SIG-M5 treated with dmso at 0.1 percent for 504 hours (cell line): ENCODE results near the gene IDI2.

Experiments
- DNase-seq: peaks from one replicate; lab custom pipeline; 2025; ENCODE audit not compliant: unreplicated experiment; lab: John Stamatoyannopoulos, UW

The IDI2 gene

DNA sequence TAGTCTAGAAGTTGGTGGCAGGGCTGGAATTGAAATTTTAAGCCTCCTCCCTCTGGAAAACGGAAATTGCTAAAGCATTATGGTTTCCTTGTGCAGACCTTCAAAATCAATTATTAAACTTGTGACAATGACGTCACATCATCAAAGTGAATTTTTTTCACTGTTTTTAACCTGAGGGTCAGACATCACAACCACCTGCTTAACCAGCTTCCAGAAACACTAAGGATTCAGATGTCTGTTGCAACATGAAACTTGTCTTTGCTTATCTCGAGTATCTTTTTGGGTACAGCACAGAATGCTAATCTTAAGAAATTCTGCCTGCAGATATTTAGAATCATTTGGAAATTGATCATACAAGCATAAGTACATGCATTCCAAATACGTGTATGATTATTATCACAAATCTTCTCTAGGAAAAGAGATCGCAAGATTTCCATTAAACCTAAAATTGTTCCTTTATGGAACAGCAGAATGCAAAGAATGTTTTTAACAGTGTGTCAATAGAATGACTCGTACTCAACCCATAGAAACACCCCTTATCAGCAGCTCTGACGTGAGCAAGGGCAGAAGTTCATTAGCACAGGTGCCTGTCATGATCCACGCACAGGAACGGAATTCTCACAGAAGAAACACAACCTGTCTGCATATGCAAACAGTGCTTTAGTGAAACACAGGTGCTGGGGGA, 41.5 kb downstream of the IDI2 start:
- peak; percentile 51 for DNase-seq

DNA sequence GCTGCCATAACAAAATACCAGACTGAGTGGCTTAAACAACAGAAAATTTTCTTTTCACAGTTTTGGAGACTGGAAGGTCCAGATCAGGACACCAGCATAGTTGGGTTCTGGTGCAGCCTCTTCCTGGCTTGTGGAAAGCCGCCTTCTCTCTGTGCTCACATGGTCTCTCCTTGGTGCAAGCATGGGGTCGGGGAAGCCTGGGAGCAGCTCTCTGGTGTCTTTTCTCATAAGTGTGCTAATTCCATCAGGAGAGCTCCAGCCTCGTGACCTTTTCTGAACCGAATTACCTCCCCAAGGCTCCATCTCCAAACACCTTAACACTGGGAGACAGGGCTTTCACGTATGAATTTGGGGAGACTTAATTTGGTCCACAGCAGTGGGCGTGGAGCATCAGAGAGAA, 42.3 kb downstream of the IDI2 start:
- DNase-seq: no peak

DNA sequence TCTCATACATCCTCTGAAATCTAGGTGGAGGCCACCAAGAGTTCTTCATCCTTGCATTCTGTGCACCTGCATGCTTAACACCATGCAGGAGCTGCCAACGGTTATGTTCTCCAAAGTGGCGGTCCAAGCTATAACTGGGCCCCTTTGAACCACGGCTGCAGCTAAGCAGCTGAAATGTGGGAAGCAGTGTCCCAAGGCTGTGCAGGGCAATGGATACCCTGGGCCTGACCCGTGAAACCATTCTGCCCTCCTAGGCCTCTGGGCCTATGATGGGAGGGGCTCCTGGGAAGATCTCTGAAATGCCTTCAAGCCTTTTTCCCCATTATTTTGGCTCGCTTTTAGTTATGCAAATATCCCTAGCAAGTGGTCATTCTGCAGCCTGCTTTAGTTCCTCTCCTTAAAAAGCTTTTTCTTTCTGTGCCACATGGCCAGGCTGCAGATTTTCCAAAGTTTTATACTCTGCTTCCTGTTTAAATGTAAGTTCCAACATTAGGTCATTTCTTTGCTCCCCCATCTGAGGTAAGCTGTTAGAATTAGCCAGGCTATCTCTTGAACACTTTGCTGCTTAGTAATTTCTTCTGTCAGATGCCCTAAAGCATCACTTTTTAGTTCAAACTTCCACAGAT, 45.1 kb downstream of the IDI2 start:
- no peak for DNase-seq

DNA sequence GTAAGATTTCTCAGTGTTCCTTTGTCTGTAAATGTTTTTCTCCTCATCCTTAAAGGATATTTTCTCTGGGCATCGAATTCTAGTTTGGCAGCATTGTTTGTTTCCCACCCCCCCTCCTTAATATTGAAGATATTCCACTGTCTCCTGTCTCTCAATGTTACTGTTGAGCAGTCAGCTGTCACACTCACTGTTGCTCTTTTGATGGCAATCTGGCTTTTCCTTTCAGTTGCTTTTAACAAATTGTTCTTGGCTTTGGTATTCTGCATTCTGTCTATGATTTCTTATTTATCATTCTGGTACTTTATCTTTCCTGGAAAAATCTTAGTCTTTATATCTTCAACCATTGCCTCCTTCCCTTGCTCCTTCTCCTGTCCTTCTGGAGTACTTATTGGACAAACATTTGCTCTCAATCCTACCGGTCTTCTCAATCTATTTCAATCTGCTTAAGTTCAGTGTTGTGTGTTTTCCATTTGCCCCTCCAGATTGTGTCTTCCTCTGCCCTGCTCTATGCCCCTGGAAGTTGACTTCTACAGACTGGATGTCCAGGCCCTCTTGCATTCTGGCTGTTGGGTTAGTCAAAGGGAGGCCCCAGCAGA, 46.7 kb downstream of the IDI2 start:
- no peak for DNase-seq

DNA sequence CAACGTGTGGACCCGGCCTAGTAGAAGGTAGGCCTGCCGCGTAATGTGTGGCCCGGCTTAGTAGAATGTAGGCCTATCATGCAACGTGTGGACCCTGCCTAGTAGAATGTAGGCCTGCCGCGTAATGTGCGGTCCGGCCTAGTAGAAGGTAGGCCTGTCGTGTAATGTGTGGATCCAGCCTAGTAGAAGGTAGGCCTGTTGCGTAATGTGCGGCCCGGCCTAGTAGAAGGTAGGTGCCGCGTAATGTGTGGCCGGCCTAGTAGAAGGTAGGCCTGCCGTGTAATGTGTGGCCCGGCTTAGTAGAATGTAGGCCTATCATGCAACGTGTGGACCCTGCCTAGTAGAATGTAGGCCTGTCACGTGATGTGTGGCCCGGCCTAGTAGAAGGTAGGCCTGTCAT, 49.3 kb downstream of the IDI2 start:
- DNase-seq: no peak

DNA sequence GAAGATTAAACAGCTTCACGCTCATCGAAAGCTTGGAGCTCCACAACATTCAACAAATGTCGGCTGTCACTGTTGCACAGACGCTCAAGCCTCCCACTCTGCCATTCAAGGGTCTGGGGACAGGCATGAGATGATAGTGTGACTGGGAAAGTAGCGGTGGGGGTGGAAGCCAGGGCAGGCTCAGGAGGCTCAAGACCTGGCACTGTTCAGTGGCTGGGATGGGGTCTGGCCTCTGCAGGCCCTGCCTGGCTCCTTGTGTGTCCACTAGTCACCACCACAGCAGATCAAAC, 50.9 kb downstream of the IDI2 start:
- DNase-seq: no peak

DNA sequence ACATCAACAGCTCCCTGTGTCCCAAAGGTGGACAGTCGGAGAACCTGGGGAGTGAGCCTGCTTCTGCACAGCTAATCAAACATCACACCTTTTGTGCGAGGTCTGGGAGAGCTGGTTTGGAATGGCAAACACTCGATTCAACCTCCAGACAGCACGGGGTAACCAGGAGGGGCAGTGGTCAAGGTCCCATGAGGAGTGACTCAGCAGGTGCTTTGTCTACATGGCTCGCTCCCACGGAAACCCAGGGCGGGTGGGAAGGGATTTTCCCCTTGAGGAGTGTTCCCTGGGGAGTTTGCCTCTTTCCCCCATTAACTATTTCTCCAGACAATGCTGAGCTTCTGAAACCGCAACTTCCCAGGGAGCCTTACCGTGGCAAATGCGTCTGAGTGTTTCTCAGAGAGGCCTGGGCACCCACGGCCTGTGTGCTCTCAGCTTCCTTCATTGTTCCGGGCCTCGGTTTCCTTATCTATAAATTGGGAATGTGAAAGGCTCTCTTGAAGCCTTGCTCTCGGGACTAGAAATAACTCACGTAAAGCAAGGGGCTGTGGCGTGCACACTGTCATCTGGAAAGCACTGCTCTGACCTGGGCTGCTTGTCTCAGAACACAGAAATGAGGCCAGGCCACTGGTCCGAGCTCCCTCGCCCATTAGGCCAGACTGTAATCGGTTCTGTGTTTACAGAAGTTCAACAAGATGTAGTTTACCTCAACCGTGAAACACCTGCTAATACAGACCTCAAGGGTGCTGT, 51.4 kb downstream of the IDI2 start:
- no peak for DNase-seq

DNA sequence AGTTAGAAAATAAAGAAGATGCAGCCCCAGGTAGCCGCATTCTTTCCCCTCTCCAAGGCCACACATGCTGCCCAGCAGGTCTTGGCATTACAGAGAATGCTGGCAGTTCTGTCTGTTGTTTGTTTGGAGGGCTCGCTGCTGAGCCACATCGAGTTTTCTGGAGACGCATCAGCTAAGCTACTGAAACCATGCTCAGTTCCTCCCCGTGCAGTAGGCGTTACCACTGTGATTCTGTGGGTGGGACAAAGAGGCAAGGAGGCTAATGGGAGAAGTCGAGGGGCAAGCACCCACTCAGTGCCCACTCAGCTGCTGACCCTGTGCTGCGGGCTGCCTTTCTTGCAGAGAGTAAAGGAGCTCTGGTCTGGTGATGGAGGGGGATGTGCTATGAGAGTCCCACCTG, 52.9 kb downstream of the IDI2 start:
- DNase-seq: no peak

DNA sequence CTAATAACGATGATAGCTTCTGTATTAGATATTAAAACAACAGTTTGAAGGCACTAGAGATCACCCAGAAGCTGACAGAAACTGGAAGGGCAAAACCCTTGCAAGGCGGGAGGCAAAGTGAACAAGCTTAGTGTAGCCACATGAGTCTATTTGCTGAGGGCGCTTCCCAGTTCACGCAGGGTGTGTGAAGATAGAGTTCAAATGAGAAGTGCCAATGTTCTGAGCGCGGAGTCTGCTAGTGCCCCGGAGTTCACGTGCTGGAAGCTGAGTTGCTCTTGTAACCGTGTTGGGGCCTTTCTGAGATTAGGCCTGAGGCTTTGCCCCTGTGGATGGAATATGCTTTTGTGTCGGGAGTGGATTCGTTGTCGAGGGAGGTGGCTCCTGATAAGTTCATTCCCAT, 54.0 kb downstream of the IDI2 start:
- no peak for DNase-seq

DNA sequence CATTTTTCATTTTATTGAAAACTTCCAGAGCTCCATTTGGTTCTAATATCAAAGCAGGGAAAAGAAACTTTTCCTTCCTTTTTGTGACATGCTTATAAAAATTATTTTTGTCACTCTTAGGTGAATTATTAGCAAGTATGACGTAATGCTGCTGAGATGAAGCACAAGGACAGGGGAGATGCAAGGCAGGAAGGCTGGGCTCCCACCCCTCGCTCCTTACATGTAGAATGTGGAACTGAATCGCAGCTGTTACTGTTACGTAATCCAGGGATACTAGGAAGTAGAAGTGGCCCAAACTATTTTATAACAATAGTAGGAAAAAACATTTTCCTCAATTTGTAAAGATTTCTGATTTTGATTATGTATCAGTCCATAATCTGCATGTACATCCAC, 54.5 kb downstream of the IDI2 start:
- peak; percentile 31 for DNase-seq

DNA sequence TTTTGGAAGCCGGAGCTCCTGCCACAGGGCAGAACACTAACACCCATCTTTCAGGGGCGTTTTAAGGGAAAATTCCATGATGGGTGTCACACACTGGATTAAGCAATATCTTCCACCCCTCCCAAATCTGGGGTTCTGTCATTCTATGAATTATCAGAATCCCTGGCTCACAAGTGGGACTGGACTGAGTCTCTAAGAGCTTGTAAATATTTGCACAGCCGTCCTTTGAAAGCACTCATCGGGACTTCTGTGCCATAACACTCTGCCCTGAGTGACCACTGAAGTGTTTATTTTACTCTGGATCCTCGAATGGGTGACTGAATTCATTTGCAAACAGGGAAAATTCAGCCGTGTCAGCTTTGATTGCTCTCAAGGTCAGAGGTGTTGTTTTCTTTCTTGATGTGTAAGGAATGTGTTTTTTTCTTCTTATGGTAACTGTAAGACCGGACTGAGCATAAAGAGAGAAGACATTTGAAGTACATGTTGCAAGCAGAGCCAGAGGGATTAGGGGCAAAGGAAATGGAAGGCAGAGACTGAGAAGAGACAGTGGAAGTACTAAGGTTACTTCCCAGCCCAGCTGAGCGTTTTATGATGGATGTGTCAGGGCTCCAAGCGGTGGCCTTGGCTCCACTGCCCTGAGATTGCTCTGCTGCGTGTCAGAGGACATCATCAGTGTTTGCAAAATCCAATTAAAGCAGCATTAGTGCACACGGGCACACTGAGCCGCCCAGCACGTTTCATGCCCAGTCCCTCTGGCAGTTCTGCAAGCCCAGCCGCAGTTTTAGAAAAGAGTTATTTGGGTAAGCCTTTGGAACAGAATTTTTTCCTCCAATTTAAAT, 55.1 kb downstream of the IDI2 start:
- DNase-seq: no peak

DNA sequence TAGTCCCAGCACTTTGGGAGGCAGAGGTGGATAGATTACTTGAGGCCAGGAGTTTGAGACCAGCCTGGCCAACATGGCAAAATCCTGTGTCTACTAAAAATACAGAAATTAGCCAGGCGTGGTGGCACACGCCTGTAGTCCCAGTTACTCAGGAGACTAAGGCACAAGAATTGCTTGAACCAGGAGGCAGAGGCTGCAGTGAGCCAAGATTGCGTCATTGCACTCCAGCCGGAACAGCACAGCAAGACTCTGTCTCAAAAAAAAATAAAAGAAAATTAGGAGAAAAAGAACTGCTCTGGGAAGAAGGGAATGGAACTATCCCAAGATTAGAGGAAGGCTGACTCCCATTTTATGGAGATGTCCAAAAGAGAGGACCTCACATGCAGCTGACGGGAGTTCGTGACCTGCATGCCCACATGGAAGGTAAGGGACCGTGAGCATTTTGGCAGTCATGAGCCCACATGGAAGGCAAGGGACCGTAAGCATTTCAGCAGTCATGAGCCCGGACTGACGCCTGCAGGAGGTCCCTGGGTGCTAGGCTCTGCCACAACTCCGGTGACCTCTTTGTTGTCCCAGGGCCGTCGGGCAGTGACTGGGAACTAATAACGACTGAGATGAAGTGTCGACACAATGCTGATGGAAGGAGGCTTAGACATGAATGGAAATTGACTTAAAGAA, 56.0 kb downstream of the IDI2 start:
- no peak for DNase-seq
